Endothelial cell (in vitro differentiated cells): Measurements from ENCODE around the gene DPT. TPM values are rescaled to one million over a fixed set of nuclear protein-coding genes. Genes with fewer than 3 reads are reported as not detected.

Experiments used
- DNase-seq: peaks from one replicate; pipeline ENCODE4 v3.0.0; 2021; ENCODE audit warnings: low spot score
- H3K27ac Mint-ChIP-seq: one replicate; pipeline ENCODE4 v1.8.0; 2021; ENCODE audit warnings: mixed read lengths, inconsistent platforms; ENCODE audit not compliant: unreplicated experiment
- H3K27me3 Mint-ChIP-seq: one replicate; pipeline ENCODE4 v1.8.0; 2021; ENCODE audit warnings: mild to moderate bottlenecking, moderate library complexity, mixed read lengths, inconsistent platforms; ENCODE audit not compliant: unreplicated experiment
- H3K36me3 Mint-ChIP-seq: one replicate; pipeline ENCODE4 v1.8.0; 2021; ENCODE audit warnings: mild to moderate bottlenecking, low read depth, mixed read lengths, inconsistent platforms; ENCODE audit not compliant: unreplicated experiment
- H3K4me1 Mint-ChIP-seq: one replicate; pipeline ENCODE4 v1.8.0; 2021; ENCODE audit warnings: mild to moderate bottlenecking, mixed read lengths, inconsistent platforms; ENCODE audit not compliant: unreplicated experiment
- H3K4me3 Mint-ChIP-seq: one replicate; pipeline ENCODE4 v1.8.0; 2021; ENCODE audit warnings: mild to moderate bottlenecking, mixed read lengths, inconsistent platforms; ENCODE audit not compliant: unreplicated experiment
- H3K9me3 Mint-ChIP-seq: one replicate; pipeline ENCODE4 v1.8.0; 2021; ENCODE audit warnings: mixed read lengths, inconsistent platforms; ENCODE audit not compliant: unreplicated experiment
- CTCF ChIP-seq: fragments of 200-600 bp; sonication (generic); IDR thresholded peaks from one replicate; pipeline ENCODE4 v1.5.0; 2021; ENCODE audit warnings: antibody characterized with exemption; ENCODE audit not compliant: unreplicated experiment
- total RNA-seq: library from RNA; stranded (reverse); fragmentation: NEBNext Ultra II Directional; extraction: Animal tissue kit (Norgen Biotek cat#: 25700); gene quantifications from one replicate; pipeline ENCODE4 v1.2.1, GENCODE V29; 2021; ENCODE audit not compliant: unreplicated experiment

The DPT gene
- total RNA-seq, 1 donor from 2014 or later = not detected

GRCh38 chr1:168696125-168696760 lies 32.8 kb downstream of the DPT start:
- peaks cover 2% of the 10 kb centered on the region for H3K27me3 Mint-ChIP-seq
- DNase-seq = no peak
- no peaks in the 10 kb centered on the region for H3K36me3 Mint-ChIP-seq
- H3K27ac Mint-ChIP-seq = no peak overlapping the region
- peaks cover 5% of the 10 kb centered on the region for H3K4me1 Mint-ChIP-seq
- H3K9me3 Mint-ChIP-seq = no peaks in the 10 kb centered on the region
- no peak for TF ChIP-seq CTCF
- H3K4me3 Mint-ChIP-seq = no peak overlapping the region

- no peak overlapping the region for H3K4me3 Mint-ChIP-seq
- peaks cover 5% of the 10 kb centered on the region for H3K4me1 Mint-ChIP-seq
- peaks cover 2% of the 10 kb centered on the region for H3K27me3 Mint-ChIP-seq
- no peak overlapping the region for H3K27ac Mint-ChIP-seq
- no peaks in the 10 kb centered on the region for H3K9me3 Mint-ChIP-seq
- DNase-seq = no peak
- TF ChIP-seq CTCF = no peak
- H3K36me3 Mint-ChIP-seq = no peaks in the 10 kb centered on the region
Measured at GRCh38 chr1:168693872-168694238, 35.2 kb downstream of the DPT start.

GRCh38 chr1:168693197-168693871 lies 35.7 kb downstream of the DPT start:
- Mint-ChIP-seq H3K4me1 (peaks cover 5% of the 10 kb centered on the region), H3K4me3 (no peak overlapping the region), H3K36me3 (no peaks in the 10 kb centered on the region), H3K9me3 (no peaks in the 10 kb centered on the region), H3K27ac (no peak overlapping the region), H3K27me3 (peaks cover 2% of the 10 kb centered on the region)
- DNase-seq = no peak
- TF ChIP-seq CTCF = no peak

GRCh38 chr1:168692472-168692871 lies 36.5 kb downstream of the DPT start:
- H3K27me3 Mint-ChIP-seq = peaks cover 2% of the 10 kb centered on the region
- DNase-seq = no peak
- H3K27ac Mint-ChIP-seq = no peak overlapping the region
- no peaks in the 10 kb centered on the region for H3K36me3 Mint-ChIP-seq
- no peak for TF ChIP-seq CTCF
- no peaks in the 10 kb centered on the region for H3K9me3 Mint-ChIP-seq
- H3K4me3 Mint-ChIP-seq = no peak overlapping the region
- H3K4me1 Mint-ChIP-seq = peaks cover 5% of the 10 kb centered on the region

GRCh38 chr1:168691541-168691940 lies 37.5 kb downstream of the DPT start:
- Mint-ChIP-seq H3K9me3 (no peaks in the 10 kb centered on the region), H3K27me3 (peaks cover 2% of the 10 kb centered on the region), H3K27ac (no peak overlapping the region), H3K36me3 (no peaks in the 10 kb centered on the region), H3K4me1 (peaks cover 5% of the 10 kb centered on the region), H3K4me3 (no peak overlapping the region)
- no peak for DNase-seq
- no peak for TF ChIP-seq CTCF
